ENCODE data around the gene YWHAB.

YWHAB gene

DNA sequence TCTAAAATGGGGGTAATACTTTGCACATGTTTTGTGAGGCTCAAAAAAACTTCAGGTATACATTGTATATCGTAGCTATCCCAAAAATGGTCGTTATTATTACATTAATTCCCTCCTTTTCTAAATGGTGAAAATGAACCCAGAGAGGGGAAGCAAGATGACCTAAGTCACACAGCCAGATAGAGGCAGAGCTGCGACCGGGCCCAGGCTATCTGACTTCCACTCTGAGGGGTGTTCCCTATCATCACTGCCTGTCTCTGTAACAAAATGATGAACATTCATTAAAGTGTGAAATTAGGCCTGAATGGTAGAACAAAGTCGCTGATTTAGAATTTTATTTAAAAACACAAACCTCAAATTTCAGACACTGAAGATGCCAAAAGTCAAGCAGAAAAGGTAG is 46.0 kb upstream of the YWHAB start:
- Histone ChIP-seq H3K9ac (ENCODE audit: low read depth, low read length, poor library complexity) (no peak overlapping the region), H2BK12ac (ENCODE audit: low read length) (no peak overlapping the region), H4K91ac (ENCODE audit: low read depth, low read length, poor library complexity) (no peak overlapping the region), H2AFZ (ENCODE audit: low read length) (no peak overlapping the region), H3K4me2 (ENCODE audit: insufficient read depth, low read length, poor library complexity, severe bottlenecking) (no peak overlapping the region), H3K18ac (ENCODE audit: low read length) (no peak overlapping the region), H3K9me3 (replicated peaks in 1 of 2; ENCODE audit: control insufficient read depth in 2 of 2, insufficient read depth in 1 of 2, low read depth in 1 of 2, low read length in 2 of 2) (peaks cover 0 to 4% of the 10 kb centered on the region in 2 donors), H3K4ac (ENCODE audit: low read length) (no peak overlapping the region), H3K36me3 (replicated peaks in 1 of 2; ENCODE audit: control insufficient read depth in 2 of 2, insufficient read depth in 2 of 2, low read length in 2 of 2) (no peaks in the 10 kb centered on the region), H3K4me1 (ENCODE audit: control insufficient read depth in 2 of 2, insufficient read depth in 1 of 2, low read depth in 1 of 2, low read length in 2 of 2) (no peaks in the 10 kb centered on the region), H3K27me3 (ENCODE audit: control insufficient read depth in 3 of 3, insufficient read depth in 3 of 3, low read depth in 1 of 3, low read length in 3 of 3) (peaks cover 0 to 31% (median 0%) of the 10 kb centered on the region in 3 experiments), H3K14ac (ENCODE audit: low read length) (no peak overlapping the region), H2BK120ac (ENCODE audit: low read depth, low read length) (no peak overlapping the region), H4K8ac (ENCODE audit: low read depth, low read length) (no peak overlapping the region), H2BK5ac (ENCODE audit: low read length) (no peak overlapping the region), H2AK5ac (ENCODE audit: low read depth, low read length) (no peak overlapping the region), H3K23ac (ENCODE audit: low read depth, low read length, poor library complexity) (no peak overlapping the region), H3K27ac (replicated peaks; ENCODE audit: low read length) (no peak overlapping the region), H3K4me3 (ENCODE audit: low read length in 2 of 2) (no peak overlapping the region), H3K79me1 (ENCODE audit: low read depth, low read length) (no peaks in the 10 kb centered on the region), H2BK15ac (ENCODE audit: low read length) (no peak overlapping the region)
- no CpG with 5 or more reads among the region's 5 CpGs for WGBS, 2 donors (ENCODE audit: extremely low coverage in 2 of 2, insufficient read length in 2 of 2, insufficient replicate concordance in 1 of 2)
- no peak for DNase-seq (ENCODE audit: low spot score)

DNA sequence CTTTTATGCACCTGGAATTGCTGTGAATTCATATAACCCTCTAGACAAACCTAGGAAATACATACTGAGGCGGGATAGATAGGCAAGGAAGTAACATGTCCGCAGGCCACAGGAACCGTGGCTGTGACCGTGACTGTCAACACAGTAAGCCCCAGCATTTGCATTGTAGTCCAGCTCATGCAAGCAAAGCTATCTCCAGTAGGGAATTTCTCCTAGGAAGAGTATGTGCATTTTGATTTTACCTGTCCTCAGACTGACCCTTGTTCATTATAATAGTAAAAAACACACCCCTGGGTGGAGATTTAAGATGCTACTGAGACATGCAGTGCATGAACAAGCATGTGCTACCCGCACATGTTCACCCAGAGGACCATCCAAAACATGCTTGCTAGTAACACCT is 44.7 kb upstream of the YWHAB start:
- Histone ChIP-seq H3K27me3 (ENCODE audit: control insufficient read depth in 3 of 3, insufficient read depth in 3 of 3, low read depth in 1 of 3, low read length in 3 of 3) (peaks cover 0 to 31% (median 0%) of the 10 kb centered on the region in 3 experiments), H2BK12ac (ENCODE audit: low read length) (no peak overlapping the region), H3K4ac (ENCODE audit: low read length) (no peak overlapping the region), H3K23ac (ENCODE audit: low read depth, low read length, poor library complexity) (no peak overlapping the region), H3K9me3 (replicated peaks in 1 of 2; ENCODE audit: control insufficient read depth in 2 of 2, insufficient read depth in 1 of 2, low read depth in 1 of 2, low read length in 2 of 2) (peaks cover 0 to 4% of the 10 kb centered on the region in 2 donors), H3K79me1 (ENCODE audit: low read depth, low read length) (no peaks in the 10 kb centered on the region), H4K91ac (ENCODE audit: low read depth, low read length, poor library complexity) (no peak overlapping the region), H2AFZ (ENCODE audit: low read length) (no peak overlapping the region), H4K8ac (ENCODE audit: low read depth, low read length) (no peak overlapping the region), H3K18ac (ENCODE audit: low read length) (no peak overlapping the region), H2AK5ac (ENCODE audit: low read depth, low read length) (no peak overlapping the region), H3K27ac (replicated peaks; ENCODE audit: low read length) (no peak overlapping the region), H3K4me2 (ENCODE audit: insufficient read depth, low read length, poor library complexity, severe bottlenecking) (no peak overlapping the region), H2BK120ac (ENCODE audit: low read depth, low read length) (no peak overlapping the region), H3K36me3 (replicated peaks in 1 of 2; ENCODE audit: control insufficient read depth in 2 of 2, insufficient read depth in 2 of 2, low read length in 2 of 2) (no peaks in the 10 kb centered on the region), H3K4me3 (ENCODE audit: low read length in 2 of 2) (no peak overlapping the region), H3K9ac (ENCODE audit: low read depth, low read length, poor library complexity) (no peak overlapping the region), H2BK15ac (ENCODE audit: low read length) (no peak overlapping the region), H2BK5ac (ENCODE audit: low read length) (no peak overlapping the region), H3K4me1 (ENCODE audit: control insufficient read depth in 2 of 2, insufficient read depth in 1 of 2, low read depth in 1 of 2, low read length in 2 of 2) (no peaks in the 10 kb centered on the region), H3K14ac (ENCODE audit: low read length) (no peak overlapping the region)
- WGBS, 2 donors (ENCODE audit: extremely low coverage in 2 of 2, insufficient read length in 2 of 2, insufficient replicate concordance in 1 of 2) = no CpG with 5 or more reads among the region's 5 CpGs
- DNase-seq (ENCODE audit: low spot score) = no peak

DNA sequence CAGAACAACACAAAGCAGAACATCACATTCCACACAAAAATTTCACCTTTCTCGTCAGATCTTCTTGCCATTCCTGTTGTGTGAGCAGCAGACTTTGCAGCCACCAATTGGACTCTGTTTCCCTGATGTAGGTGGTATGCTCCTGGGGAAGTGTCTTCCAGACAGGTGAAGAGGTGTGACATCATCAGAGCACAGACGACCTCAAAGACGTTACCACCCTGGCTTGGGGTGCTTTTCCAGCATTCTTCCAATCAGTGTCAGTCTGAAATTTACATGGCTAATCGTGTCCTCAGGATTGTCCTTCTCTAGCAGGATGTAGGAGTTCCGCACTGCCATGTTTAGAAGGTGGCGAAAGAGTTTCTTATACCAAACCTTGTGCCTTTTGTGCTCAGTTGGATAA is 43.5 kb upstream of the YWHAB start:
- H3K4me1 ChIP-seq (ENCODE audit: control insufficient read depth in 2 of 2, insufficient read depth in 1 of 2, low read depth in 1 of 2, low read length in 2 of 2) = no peaks in the 10 kb centered on the region
- no peak overlapping the region for H2AK5ac ChIP-seq (ENCODE audit: low read depth, low read length)
- H3K23ac ChIP-seq (ENCODE audit: low read depth, low read length, poor library complexity) = no peak overlapping the region
- no peak overlapping the region for H3K9ac ChIP-seq (ENCODE audit: low read depth, low read length, poor library complexity)
- H2BK12ac ChIP-seq (ENCODE audit: low read length) = no peak overlapping the region
- H3K79me1 ChIP-seq (ENCODE audit: low read depth, low read length) = no peaks in the 10 kb centered on the region
- H2BK15ac ChIP-seq (ENCODE audit: low read length) = no peak overlapping the region
- H3K27me3 ChIP-seq (ENCODE audit: control insufficient read depth in 3 of 3, insufficient read depth in 3 of 3, low read depth in 1 of 3, low read length in 3 of 3) = peaks cover 0 to 20% (median 0%) of the 10 kb centered on the region in 3 experiments
- no peak overlapping the region for H3K4me2 ChIP-seq (ENCODE audit: insufficient read depth, low read length, poor library complexity, severe bottlenecking)
- H4K91ac ChIP-seq (ENCODE audit: low read depth, low read length, poor library complexity) = no peak overlapping the region
- H2BK120ac ChIP-seq (ENCODE audit: low read depth, low read length) = no peak overlapping the region
- H3K9me3 ChIP-seq (replicated peaks in 1 of 2; ENCODE audit: control insufficient read depth in 2 of 2, insufficient read depth in 1 of 2, low read depth in 1 of 2, low read length in 2 of 2) = peaks cover 0 to 4% of the 10 kb centered on the region in 2 donors
- no CpG with 5 or more reads among the region's 6 CpGs for WGBS, 2 donors (ENCODE audit: extremely low coverage in 2 of 2, insufficient read length in 2 of 2, insufficient replicate concordance in 1 of 2)
- H3K4ac ChIP-seq (ENCODE audit: low read length) = no peak overlapping the region
- no peak overlapping the region for H2BK5ac ChIP-seq (ENCODE audit: low read length)
- no peaks in the 10 kb centered on the region for H3K36me3 ChIP-seq (replicated peaks in 1 of 2; ENCODE audit: control insufficient read depth in 2 of 2, insufficient read depth in 2 of 2, low read length in 2 of 2)
- H2AFZ ChIP-seq (ENCODE audit: low read length) = no peak overlapping the region
- no peak overlapping the region for H3K18ac ChIP-seq (ENCODE audit: low read length)
- DNase-seq (ENCODE audit: low spot score) = no peak
- H3K27ac ChIP-seq (replicated peaks; ENCODE audit: low read length) = no peak overlapping the region
- no peak overlapping the region for H4K8ac ChIP-seq (ENCODE audit: low read depth, low read length)
- H3K14ac ChIP-seq (ENCODE audit: low read length) = no peak overlapping the region
- H3K4me3 ChIP-seq (ENCODE audit: low read length in 2 of 2) = no peak overlapping the region

GRCh38 chr20:44843876-44844275 is 41.6 kb upstream of the YWHAB start:
- Histone ChIP-seq H3K4me3 (ENCODE audit: low read length in 2 of 2) (no peak overlapping the region), H3K27me3 (ENCODE audit: control insufficient read depth in 3 of 3, insufficient read depth in 3 of 3, low read depth in 1 of 3, low read length in 3 of 3) (peaks cover 0 to 4% (median 0%) of the 10 kb centered on the region in 3 experiments), H3K4me1 (ENCODE audit: control insufficient read depth in 2 of 2, insufficient read depth in 1 of 2, low read depth in 1 of 2, low read length in 2 of 2) (no peaks in the 10 kb centered on the region), H3K4me2 (ENCODE audit: insufficient read depth, low read length, poor library complexity, severe bottlenecking) (no peak overlapping the region), H3K23ac (ENCODE audit: low read depth, low read length, poor library complexity) (no peak overlapping the region), H2AFZ (ENCODE audit: low read length) (no peak overlapping the region), H3K4ac (ENCODE audit: low read length) (no peak overlapping the region), H2BK12ac (ENCODE audit: low read length) (no peak overlapping the region), H2BK120ac (ENCODE audit: low read depth, low read length) (no peak overlapping the region), H4K8ac (ENCODE audit: low read depth, low read length) (no peak overlapping the region), H3K27ac (replicated peaks; ENCODE audit: low read length) (no peak overlapping the region), H3K36me3 (replicated peaks in 1 of 2; ENCODE audit: control insufficient read depth in 2 of 2, insufficient read depth in 2 of 2, low read length in 2 of 2) (no peaks in the 10 kb centered on the region), H2BK15ac (ENCODE audit: low read length) (no peak overlapping the region), H2AK5ac (ENCODE audit: low read depth, low read length) (no peak overlapping the region), H3K79me1 (ENCODE audit: low read depth, low read length) (no peaks in the 10 kb centered on the region), H4K91ac (ENCODE audit: low read depth, low read length, poor library complexity) (no peak overlapping the region), H3K18ac (ENCODE audit: low read length) (no peak overlapping the region), H2BK5ac (ENCODE audit: low read length) (no peak overlapping the region), H3K14ac (ENCODE audit: low read length) (no peak overlapping the region), H3K9me3 (replicated peaks in 1 of 2; ENCODE audit: control insufficient read depth in 2 of 2, insufficient read depth in 1 of 2, low read depth in 1 of 2, low read length in 2 of 2) (peaks cover 0 to 4% of the 10 kb centered on the region in 2 donors), H3K9ac (ENCODE audit: low read depth, low read length, poor library complexity) (no peak overlapping the region)
- no CpG with 5 or more reads among the region's 5 CpGs for WGBS, 2 donors (ENCODE audit: extremely low coverage in 2 of 2, insufficient read length in 2 of 2, insufficient replicate concordance in 1 of 2)
- DNase-seq (ENCODE audit: low spot score) = no peak

Data from neuronal stem cell (in vitro differentiated cells).